CD1c-positive myeloid dendritic cell (primary cell): ENCODE data around the gene ARID5A.
A peak's percentile ranks its signal among the peaks of the same experiment; 100 is the strongest.
"Not testable (repeated sequence)": the region's sequence is repeated elsewhere in the genome, so short reads cannot be mapped to it uniquely, and the experiment has no call there.

Source experiments
- DNase-seq: peaks from one replicate; pipeline ENCODE4 v3.0.0-alpha.2; 2016; ENCODE audit errors: extremely low spot score

Gene ARID5A

DNA sequence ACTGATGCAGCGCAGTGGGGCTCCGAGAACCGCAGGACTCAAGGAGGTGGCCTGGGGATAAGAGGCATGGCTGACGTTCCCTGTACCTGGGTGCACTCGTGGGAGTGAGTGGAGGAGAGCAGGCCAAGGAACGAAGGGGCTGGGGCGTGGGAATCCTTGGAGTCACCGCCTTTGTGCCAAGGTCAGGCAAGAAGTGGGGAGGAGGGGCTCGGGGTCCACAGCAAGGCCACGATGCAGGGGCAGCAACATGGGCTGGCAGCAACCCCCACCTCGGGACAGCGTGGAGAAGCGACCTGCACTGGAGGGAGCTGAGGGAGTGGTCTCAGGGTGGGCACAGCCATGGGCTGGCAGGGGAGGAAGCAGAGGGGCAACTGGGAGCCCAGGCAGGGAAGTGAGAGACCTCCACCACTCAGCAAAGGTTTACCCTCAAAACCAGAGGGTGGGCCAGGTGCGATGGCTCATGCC is 18.6 kb downstream of the ARID5A start:
- DNase-seq: no peak

DNA sequence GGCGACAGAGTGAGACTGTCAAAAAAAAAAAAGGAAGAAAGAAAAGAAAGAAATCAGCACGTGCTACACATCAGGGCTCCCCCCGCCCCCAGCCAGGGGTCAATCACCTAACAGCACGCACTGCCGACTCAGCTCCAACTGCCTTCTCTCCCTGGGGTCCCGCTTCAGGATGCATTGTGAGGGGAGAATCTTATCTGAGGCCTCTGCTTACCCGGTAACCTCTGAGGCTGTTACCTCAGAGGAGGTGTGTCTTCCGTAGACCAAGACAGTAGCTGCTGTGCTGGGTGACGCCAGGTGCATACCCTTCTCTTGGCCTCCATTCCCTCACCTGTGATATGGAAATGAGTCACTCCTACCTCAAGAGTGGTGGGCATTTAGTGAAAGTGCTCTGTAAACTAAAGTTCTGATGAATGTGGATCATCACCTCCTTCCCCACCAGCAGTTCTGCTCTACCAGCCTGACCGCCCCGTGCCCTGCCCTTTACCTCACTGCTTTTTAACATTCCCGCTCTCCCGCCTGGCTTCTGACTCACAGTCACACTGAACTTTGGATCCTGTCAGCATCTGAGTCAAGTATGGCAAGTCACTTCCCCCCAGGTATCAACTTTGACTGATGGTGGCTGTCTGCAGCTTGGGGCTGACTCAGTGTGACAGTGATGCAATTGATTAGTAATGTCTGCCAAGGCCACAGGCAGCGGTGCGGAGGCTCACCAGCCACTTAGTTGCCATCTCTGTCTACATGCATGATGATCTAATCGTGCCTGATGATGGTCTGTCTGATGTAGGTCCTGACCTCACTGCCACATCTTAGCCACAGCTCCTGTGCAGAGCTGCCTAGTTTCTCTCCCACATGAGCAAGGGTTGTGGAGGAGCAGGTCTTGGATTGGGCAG is 20.1 kb downstream of the ARID5A start:
- DNase-seq: peak; percentile 89

DNA sequence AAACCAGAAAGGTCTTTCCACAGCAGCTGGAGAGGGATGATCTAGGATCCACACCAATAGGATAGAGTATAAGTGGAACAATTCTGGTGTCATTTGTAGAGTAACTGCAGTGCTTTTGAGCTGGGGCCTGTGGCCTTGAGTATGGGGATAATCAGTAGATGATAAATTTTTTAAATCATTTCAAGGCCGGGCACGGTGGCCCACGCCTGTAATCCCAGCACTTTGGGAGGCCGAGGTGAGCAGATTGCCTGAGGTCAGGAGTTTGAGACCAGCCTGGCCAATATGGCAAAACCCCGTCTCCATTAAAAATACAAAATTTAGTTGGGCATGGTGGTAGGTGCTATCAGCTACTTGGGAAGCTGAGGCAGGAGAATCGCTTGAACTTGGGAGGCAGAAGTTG is 20.9 kb downstream of the ARID5A start:
- not testable (repeated sequence) for DNase-seq

DNA sequence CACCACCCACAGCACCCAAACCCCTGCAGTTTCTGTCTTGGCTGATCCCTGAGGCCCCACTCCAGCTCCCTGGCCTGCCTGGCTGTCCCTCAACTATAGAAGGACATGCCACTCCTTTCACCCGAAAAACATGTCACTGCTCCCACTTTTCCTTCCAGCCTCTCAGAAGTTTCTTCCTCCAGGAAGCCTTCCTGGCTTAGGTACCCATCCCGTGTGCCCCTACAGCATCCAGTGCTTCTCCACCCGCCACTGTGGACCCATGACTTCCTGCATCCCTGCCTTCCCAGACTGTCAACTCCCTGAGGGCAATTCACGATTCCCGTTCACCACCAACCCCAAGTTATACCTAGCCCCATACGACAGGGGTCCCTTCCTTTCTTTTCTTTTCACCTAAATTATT is 21.5 kb downstream of the ARID5A start:
- DNase-seq: no peak

DNA sequence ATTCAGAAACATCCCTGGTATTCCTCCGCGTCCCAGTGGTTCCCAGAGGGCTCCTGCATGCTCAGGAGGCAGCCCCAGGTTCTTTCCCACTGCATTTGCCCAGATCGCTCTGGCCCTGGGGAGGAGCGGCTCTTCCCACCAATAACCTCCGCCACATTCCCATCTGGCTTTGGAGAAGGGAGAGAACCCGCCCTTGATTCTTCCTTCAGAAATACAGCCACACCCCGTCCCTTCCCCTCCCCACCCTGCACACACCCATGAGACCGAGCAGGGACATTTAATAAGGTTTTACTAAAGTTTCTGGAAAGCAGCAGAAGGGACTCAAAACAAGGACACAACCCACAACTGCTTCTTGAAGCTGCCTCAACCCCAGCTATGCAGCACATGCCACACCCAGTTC is 21.9 kb downstream of the ARID5A start:
- no peak for DNase-seq

DNA sequence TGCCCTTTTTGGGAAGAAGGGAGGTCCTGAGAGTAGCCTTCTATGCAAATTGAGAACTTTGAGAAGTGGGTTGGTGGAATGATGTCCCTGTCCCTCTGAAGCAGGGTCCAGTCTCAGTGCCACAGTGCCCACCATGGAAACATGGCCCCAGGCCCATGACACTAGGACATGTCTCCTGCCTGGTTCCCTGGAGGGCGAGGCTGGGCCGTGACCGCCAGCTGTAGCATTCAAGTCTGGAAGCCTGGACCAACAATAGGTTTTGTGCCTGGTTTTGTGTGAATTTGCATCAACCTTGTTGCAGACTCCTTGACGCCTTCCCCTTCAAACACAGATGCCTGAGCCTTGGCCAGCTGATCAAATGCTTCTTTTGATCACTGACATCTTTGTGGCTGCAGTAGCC is 27.5 kb downstream of the ARID5A start:
- no peak for DNase-seq

DNA sequence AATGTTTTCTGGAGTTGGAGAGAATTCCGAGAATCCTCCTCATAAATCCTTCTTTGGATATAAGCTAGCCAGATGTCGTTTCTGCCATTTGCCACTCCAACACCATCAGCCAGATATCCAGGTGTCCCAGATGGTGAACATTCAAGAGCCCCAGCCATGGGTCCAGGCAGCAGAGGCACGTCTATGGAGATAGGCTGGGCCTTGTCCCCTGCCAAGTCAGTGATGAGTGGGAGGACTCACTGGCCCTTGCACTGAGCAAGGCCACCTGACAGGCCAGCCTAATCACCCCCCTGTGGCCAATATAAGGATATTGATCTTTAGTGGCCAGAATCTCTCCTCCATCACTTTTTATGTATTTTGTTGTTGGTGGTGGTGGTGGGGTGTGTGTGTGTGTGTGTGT is 28.0 kb downstream of the ARID5A start:
- no peak for DNase-seq

DNA sequence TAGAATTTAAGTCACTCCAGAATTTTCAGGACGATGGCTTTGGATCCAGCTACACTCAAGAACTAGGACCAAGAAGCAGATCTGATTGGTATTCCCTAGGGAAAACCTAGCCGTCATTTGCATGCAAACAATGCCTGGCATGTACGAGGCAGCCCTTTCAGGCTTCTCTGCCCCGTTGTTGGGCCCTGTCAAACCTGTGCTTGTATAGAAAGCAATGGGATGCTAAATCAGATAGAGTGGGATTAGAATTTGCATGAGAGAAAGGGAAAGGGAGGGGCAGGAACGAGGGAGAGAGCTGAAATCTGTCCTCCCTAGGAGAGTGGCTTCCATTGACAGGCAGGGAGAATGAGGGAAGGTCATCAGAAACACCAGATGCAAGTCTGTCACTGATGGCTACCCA is 28.6 kb downstream of the ARID5A start:
- DNase-seq: no peak

DNA sequence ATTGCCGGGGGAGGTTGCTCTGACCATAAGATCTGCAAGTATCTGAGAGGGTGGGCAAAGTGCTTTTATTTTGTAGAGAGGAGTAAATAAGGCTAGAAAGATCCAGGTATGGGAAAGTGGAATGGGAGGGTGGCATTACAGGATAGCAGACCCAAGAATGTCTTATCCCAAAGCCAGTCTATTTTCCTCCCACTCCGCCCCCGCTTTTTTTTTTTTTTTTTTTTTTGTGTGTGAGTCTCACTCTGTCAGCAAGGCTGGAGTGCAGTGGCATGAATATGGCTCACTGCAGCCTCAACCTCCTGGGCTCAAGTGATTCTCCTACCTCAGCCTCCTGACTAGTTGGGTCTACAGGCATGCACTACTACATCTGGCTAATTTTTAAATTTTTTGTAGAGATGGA is 31.5 kb downstream of the ARID5A start:
- DNase-seq: no peak

DNA sequence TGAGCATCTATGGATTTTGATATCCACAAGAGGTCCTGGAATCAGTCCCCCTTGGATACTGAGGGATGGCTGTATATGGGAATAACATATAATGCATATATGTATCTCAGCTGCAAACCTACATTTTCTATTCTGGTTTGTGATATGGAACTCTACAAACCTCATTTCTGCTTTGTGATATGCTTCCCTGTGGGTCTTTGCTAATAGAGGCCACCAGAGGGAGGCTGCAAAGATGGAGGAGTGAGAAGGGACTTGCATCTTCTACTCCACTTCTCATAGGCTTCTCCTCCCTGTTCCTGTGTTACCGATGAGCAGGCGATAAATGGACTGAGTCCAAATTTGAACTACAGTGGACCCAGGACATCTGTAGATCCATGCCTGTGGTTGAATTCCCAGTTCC is 37.8 kb downstream of the ARID5A start:
- DNase-seq: no peak

DNA sequence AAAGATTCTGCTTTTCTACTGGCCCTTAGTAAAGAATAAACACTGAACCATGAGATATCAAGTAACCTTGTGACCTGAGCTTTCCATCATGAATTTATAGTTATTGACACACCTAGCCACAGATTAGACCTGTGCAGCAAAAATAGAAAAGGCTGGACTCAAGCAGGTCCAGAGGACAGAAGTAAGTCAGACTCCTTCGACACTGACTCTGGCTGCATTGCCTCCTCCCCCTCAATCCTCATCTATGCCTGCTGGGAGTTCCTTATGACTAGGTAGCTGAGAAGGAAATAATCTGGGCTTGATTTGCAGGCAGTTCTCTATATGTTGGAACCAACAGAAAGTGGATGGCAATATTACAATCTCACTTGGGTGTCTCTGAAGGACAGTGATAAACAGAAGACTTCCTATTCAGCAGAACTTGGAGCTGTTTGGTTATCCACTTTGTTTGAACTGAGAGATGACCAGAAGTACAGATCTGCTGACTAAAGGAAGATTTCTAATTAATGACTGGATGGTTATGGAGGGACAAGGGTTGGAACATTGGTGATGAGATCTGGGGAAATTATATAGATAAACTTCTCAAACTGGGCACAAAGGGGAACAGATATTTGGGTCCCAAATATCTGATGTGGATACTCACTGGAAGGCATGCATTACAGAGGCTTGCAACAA is 39.4 kb downstream of the ARID5A start:
- no peak for DNase-seq

DNA sequence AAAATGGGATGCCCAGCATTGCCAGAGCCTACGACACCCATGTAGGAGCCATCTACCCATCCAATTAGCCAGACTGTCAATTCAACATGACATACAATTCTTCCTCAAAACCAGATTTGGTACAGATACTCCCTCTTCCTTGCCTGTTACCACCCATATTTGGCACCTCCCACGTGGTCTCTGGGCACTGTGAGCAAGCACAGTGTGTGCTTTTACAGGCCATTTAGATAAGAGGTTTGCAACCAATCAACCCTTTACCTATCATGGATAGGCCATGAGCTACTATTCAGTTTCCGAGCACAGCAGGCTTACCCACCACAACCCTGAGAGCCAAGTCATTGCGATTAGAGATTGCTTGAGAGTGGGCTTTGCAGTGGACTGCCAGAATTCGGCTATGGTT is 40.9 kb downstream of the ARID5A start:
- no peak for DNase-seq

DNA sequence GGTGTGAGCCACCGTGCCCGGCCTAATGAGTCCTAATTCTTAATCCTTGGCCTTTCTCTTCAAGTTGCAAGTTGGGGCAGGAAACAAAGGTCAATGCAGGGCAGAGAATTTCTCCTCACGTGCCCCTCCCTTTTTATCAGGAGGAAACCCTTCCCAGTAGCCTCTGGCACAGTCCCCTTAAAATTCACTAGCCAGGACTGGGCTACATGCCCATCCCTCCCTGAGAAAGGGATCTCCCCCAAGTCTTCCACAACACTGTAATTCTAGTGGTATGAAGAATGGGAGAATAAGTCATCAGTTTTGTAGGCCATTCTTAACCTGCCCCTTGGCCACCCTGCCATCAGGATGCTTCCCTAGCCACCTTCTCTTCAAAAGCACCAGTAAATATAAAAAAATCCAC is 42.2 kb downstream of the ARID5A start:
- DNase-seq: no peak

DNA sequence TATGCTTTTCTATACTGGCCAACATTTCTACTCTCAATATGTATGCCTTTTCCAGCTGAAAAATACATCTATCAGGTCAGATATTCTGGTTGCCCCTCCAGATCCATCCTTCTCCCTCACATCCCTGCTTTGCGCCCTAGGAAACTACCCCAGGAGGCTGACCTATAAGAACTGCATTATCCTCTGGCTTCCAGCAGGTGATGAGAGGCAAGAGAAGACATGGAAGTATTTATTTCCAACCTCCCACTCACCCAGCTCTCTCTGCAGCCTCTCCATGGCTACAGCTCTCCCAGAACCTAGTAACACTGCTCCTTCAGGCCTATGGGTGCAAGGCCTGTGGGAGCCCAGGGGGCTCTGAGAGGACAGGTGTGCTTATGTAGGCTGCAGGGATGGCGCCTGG is 42.9 kb downstream of the ARID5A start:
- DNase-seq: no peak

DNA sequence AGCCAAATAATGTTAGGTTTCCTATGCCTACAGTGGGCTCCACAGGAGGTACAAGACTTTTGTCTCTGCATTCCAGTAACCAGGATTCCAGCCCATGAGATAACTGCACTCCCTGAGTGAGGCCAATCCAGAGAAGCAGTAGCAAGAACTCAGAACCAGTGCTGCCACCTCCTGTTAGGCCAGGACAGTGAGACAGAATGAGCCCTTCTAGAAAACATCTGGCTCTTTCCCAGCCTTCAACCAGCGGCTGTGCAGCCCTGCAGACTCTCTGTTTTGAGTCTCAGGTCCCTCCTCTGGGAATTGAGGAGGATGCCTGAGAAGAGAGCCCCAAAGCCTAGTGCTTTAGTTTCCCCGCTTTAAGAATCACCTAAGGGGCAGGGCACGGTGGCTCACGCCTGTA is 44.2 kb downstream of the ARID5A start:
- no peak for DNase-seq

DNA sequence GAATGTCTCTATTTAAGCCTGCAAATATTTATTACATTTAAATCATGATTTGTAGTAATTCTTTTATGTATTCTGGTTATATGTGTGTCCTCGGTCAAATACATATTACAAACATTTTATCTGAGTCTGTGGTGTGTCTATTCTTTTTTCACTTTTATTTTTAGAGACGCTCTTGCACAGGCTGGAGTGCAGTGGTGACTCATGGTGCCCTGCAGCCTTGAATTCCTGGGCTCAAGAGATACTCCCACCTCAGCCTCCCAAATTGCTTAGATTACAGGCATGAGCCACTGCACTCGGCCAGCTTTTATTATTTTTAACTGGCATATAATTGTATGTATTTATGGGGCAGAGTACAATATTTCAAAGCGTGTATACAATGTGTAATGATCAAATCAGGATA is 47.5 kb downstream of the ARID5A start:
- no peak for DNase-seq

DNA sequence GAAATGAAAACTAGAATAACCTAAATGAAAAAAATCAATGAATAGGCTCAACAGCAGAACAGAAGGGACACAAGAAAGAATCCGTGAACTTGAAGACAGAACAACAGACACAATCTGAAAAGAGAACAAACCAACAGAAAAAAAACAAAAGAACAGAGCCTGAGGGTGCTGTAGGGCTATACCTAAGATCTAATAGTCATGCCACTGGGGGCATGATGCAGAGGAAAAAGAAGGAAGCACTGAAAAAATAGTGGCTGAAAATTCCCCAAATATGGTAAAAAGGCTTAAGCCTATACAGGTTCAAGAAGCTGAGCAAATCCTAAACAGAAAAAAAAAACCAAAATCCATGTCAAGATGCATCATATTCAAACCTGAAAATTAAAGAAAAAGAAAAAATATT is 51.3 kb downstream of the ARID5A start:
- DNase-seq: no peak

DNA sequence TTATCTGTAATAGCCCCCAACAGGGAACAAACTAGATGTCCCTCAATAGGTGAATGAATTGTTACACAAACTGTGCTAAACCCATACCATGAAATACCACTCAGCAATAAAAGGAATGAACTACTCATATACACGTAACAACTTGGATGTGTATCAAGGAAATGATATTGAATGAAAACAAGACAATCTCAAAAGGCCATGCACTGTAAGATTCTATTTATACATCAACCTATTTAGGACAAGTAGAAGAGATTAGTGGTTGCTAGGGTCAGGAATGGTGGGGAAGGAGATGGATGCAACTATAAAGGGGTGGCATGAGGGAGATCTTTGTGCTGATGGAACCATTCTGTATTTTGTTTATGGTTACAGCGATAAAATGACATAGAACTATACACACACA is 54.5 kb downstream of the ARID5A start:
- DNase-seq: no peak

DNA sequence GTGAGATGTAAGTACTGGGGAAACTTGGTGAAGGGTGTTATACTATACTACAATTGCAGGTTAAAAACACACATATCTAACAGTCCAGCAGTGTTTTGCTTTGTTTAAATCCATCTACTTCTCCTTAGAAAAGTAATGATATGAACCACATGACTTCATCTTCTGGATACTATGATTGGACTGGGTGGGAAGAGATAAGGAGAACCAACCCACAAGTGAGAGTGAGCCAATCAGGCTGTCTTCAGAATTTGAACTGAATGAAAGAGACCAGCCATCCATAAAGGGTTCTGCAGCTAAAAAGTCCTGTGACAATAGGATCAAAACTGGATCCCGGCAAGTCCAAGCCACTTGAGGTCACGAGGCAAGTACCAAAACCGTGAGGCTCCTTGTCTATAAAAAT is 54.9 kb downstream of the ARID5A start:
- peak; percentile 6 for DNase-seq

DNA sequence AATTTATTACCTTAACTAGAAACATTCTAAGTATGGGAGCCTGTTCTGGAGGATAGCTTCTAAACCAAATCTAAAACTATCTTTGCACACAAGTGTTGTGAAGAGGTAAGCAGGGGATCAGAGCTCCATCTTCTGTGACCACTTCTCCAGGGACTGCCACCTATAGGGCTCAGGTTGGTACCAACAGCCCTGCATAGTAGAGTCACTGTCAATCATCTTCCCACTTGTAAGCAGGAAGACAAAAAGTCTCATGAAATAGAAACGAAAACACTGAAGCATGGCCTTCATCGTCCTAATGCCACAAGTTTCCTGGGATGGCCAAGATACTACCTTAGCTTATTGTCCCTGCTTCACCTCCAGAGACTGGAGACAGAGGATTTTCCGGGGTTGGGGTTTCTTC is 57.7 kb downstream of the ARID5A start:
- DNase-seq: no peak

DNA sequence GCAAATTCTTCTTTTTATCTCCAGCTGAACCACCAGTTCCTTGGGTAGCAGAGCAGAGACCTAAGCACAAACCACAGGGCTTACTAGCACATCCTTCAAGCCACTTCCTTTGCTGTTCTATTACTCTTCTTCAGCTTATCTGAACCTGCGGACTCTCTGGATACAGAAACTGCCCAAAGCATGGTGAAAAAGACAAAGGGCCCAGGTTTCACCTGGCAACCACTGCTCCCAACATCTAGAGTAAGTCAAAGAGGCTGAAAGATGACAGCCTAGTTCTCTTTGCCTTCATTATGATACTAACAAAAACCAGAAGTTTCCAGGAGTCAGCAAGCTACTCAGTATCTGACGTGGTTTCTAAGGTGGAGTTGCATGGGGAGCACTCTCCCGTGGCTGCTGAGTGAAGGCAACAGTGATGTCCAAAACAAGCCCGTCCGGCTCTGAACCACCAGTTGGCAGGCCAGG is 58.2 kb downstream of the ARID5A start:
- no peak for DNase-seq

DNA sequence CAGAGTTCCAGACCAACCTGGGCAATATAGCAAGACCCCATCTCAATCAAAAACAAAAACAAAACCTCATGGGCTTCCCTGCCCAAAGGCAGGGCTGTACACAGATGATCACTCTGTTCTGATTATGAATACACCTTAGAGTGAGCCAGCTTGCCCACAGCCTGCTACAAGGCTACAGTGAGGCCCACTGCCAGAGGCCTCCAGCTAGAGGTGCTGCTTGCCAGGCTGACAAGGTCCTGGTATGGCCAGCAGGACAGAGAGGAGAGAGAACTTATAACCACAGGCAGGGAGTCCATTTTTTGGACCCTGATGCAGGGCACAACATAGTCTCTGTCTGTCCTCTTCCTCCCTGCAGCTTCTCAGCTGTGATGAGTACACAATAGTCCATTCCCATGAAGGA is 60.0 kb downstream of the ARID5A start:
- no peak for DNase-seq

DNA sequence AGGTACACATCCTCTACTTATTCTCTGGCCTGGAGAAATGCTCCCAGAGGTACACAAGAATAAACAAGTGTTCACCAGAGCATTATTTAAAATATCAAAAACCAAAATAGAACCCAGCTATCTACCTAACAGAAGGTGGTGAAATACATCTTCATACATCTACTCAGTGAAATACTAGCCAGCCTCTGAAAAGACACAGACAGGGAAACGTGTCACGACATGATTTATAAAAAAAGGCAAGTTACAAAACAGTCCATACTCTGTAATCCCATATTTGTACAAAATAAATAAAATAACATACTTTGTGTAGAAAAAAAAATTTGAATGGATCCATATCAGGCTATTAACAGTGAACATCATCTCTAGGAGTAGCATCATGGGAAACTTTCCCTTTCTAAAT is 63.4 kb downstream of the ARID5A start:
- DNase-seq: no peak
